Vagina (tissue), 2 donors: ENCODE results near the gene DEAF1.

Experiments
- CTCF ChIP-seq, 3 experiments: fragments of 450-650 bp in 2 of 3; fragments of 200-600 bp in 1 of 3; sonication (generic) in 1 of 3; IDR thresholded peaks; one replicate each; pipeline ENCODE4 v1.5.1; 2017 to 2019; ENCODE audit warnings: antibody characterized with exemption in 3 of 3, mild to moderate bottlenecking in 2 of 3, moderate library complexity in 2 of 3
- POLR2A ChIP-seq, 2 donors: fragments of 450-650 bp; IDR thresholded peaks; one replicate each; pipeline ENCODE4 v1.6.1; 2017; ENCODE audit warnings: antibody characterized with exemption in 2 of 2, mild to moderate bottlenecking in 2 of 2, moderate library complexity in 2 of 2

- no peak for TF ChIP-seq POLR2A (IDR thresholded peaks at IDR 0.05)
- TF ChIP-seq CTCF (IDR thresholded peaks at IDR 0.05): no peak
Measured at GRCh38 chr11:609341-609811, 85.6 kb downstream of the DEAF1 start.
